ENCODE measurements around the gene RPS18. TPM values are rescaled to one million over a fixed set of nuclear protein-coding genes. Genes with fewer than 3 reads are reported as not detected.

RPS18 gene
- total and polyA plus RNA-seq, 2 of the 13 experiments (the other 11 are each of a cell fraction or from before 2014, with no cell fraction given): 3,896 to 5,806 TPM

DNA sequence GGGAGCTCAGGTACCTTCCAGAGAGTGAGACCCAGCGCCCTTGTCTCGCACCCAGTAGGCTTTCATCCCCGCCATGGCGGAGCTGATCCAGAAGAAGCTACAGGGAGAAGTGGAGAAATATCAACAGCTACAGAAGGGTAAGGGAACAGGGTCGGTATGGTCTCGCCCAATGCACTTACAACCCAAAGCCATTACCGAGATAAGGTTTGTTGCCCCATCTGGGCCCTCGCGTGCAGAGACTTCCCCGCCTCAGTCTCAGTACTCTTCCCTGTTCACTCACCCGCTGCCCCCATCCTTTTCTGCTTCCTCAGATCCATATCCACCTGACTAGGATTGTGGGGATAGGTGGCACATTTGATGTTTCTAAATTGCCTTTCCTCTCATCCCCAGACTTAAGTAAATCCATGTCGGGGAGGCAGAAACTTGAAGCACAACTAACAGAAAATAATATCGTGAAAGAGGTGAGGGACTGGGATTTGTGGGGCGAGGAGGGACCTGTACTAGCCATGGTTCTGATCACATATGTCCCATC, 18.0 kb downstream of the RPS18 start (continued):
- TF ChIP-seq, protein P1, sequence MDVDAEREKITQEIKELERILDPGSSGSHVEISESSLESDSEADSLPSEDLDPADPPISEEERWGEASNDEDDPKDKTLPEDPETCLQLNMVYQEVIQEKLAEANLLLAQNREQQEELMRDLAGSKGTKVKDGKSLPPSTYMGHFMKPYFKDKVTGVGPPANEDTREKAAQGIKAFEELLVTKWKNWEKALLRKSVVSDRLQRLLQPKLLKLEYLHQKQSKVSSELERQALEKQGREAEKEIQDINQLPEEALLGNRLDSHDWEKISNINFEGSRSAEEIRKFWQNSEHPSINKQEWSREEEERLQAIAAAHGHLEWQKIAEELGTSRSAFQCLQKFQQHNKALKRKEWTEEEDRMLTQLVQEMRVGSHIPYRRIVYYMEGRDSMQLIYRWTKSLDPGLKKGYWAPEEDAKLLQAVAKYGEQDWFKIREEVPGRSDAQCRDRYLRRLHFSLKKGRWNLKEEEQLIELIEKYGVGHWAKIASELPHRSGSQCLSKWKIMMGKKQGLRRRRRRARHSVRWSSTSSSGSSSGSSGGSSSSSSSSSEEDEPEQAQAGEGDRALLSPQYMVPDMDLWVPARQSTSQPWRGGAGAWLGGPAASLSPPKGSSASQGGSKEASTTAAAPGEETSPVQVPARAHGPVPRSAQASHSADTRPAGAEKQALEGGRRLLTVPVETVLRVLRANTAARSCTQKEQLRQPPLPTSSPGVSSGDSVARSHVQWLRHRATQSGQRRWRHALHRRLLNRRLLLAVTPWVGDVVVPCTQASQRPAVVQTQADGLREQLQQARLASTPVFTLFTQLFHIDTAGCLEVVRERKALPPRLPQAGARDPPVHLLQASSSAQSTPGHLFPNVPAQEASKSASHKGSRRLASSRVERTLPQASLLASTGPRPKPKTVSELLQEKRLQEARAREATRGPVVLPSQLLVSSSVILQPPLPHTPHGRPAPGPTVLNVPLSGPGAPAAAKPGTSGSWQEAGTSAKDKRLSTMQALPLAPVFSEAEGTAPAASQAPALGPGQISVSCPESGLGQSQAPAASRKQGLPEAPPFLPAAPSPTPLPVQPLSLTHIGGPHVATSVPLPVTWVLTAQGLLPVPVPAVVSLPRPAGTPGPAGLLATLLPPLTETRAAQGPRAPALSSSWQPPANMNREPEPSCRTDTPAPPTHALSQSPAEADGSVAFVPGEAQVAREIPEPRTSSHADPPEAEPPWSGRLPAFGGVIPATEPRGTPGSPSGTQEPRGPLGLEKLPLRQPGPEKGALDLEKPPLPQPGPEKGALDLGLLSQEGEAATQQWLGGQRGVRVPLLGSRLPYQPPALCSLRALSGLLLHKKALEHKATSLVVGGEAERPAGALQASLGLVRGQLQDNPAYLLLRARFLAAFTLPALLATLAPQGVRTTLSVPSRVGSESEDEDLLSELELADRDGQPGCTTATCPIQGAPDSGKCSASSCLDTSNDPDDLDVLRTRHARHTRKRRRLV (CRISPR knock-in tag; IDR thresholded peaks at IDR 0.05): peak; percentile 61; the same call in 1 of the 2 replicates
- TF ChIP-seq, protein P2, sequence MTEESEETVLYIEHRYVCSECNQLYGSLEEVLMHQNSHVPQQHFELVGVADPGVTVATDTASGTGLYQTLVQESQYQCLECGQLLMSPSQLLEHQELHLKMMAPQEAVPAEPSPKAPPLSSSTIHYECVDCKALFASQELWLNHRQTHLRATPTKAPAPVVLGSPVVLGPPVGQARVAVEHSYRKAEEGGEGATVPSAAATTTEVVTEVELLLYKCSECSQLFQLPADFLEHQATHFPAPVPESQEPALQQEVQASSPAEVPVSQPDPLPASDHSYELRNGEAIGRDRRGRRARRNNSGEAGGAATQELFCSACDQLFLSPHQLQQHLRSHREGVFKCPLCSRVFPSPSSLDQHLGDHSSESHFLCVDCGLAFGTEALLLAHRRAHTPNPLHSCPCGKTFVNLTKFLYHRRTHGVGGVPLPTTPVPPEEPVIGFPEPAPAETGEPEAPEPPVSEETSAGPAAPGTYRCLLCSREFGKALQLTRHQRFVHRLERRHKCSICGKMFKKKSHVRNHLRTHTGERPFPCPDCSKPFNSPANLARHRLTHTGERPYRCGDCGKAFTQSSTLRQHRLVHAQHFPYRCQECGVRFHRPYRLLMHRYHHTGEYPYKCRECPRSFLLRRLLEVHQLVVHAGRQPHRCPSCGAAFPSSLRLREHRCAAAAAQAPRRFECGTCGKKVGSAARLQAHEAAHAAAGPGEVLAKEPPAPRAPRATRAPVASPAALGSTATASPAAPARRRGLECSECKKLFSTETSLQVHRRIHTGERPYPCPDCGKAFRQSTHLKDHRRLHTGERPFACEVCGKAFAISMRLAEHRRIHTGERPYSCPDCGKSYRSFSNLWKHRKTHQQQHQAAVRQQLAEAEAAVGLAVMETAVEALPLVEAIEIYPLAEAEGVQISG (CRISPR knock-in tag; IDR thresholded peaks at IDR 0.05): no peak
- TF ChIP-seq JARID2 (CRISPR knock-in tag; IDR thresholded peaks at IDR 0.05; ENCODE audit: insufficient replicate concordance) (no peak), HNRNPK (IDR thresholded peaks at IDR 0.05; ENCODE audit: low read depth, low read length, poor library complexity, severe bottlenecking) (no peak)
- TF ChIP-seq, protein P3, sequence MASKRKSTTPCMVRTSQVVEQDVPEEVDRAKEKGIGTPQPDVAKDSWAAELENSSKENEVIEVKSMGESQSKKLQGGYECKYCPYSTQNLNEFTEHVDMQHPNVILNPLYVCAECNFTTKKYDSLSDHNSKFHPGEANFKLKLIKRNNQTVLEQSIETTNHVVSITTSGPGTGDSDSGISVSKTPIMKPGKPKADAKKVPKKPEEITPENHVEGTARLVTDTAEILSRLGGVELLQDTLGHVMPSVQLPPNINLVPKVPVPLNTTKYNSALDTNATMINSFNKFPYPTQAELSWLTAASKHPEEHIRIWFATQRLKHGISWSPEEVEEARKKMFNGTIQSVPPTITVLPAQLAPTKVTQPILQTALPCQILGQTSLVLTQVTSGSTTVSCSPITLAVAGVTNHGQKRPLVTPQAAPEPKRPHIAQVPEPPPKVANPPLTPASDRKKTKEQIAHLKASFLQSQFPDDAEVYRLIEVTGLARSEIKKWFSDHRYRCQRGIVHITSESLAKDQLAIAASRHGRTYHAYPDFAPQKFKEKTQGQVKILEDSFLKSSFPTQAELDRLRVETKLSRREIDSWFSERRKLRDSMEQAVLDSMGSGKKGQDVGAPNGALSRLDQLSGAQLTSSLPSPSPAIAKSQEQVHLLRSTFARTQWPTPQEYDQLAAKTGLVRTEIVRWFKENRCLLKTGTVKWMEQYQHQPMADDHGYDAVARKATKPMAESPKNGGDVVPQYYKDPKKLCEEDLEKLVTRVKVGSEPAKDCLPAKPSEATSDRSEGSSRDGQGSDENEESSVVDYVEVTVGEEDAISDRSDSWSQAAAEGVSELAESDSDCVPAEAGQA (IDR thresholded peaks at IDR 0.05; ENCODE audit: low read depth): no peak
- TF ChIP-seq, protein P3 (CRISPR knock-in tag; IDR thresholded peaks at IDR 0.05; ENCODE audit: borderline replicate concordance): no peak
- TF ChIP-seq, protein P4, sequence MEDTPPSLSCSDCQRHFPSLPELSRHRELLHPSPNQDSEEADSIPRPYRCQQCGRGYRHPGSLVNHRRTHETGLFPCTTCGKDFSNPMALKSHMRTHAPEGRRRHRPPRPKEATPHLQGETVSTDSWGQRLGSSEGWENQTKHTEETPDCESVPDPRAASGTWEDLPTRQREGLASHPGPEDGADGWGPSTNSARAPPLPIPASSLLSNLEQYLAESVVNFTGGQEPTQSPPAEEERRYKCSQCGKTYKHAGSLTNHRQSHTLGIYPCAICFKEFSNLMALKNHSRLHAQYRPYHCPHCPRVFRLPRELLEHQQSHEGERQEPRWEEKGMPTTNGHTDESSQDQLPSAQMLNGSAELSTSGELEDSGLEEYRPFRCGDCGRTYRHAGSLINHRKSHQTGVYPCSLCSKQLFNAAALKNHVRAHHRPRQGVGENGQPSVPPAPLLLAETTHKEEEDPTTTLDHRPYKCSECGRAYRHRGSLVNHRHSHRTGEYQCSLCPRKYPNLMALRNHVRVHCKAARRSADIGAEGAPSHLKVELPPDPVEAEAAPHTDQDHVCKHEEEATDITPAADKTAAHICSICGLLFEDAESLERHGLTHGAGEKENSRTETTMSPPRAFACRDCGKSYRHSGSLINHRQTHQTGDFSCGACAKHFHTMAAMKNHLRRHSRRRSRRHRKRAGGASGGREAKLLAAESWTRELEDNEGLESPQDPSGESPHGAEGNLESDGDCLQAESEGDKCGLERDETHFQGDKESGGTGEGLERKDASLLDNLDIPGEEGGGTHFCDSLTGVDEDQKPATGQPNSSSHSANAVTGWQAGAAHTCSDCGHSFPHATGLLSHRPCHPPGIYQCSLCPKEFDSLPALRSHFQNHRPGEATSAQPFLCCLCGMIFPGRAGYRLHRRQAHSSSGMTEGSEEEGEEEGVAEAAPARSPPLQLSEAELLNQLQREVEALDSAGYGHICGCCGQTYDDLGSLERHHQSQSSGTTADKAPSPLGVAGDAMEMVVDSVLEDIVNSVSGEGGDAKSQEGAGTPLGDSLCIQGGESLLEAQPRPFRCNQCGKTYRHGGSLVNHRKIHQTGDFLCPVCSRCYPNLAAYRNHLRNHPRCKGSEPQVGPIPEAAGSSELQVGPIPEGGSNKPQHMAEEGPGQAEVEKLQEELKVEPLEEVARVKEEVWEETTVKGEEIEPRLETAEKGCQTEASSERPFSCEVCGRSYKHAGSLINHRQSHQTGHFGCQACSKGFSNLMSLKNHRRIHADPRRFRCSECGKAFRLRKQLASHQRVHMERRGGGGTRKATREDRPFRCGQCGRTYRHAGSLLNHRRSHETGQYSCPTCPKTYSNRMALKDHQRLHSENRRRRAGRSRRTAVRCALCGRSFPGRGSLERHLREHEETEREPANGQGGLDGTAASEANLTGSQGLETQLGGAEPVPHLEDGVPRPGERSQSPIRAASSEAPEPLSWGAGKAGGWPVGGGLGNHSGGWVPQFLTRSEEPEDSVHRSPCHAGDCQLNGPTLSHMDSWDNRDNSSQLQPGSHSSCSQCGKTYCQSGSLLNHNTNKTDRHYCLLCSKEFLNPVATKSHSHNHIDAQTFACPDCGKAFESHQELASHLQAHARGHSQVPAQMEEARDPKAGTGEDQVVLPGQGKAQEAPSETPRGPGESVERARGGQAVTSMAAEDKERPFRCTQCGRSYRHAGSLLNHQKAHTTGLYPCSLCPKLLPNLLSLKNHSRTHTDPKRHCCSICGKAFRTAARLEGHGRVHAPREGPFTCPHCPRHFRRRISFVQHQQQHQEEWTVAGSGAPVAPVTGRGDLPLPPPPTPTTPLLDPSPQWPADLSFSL (CRISPR knock-in tag; IDR thresholded peaks at IDR 0.05): no peak

Data from HepG2 (cell line).